Mesenchymal stem cell (in vitro differentiated cells and primary cell): ENCODE measurements around the gene FOXL3.

Experiments used
- DNase-seq: peaks from one replicate; pipeline ENCODE4 v3.0.0-alpha.2; 2013
- H2AFZ ChIP-seq: one replicate; pipeline ENCODE4 v1.6.1; 2013; ENCODE audit warnings: low read depth, mild to moderate bottlenecking, control low read depth, inconsistent platforms, low read length, moderate library complexity
- H2AK5ac ChIP-seq: 2 replicates; pipeline ENCODE4 v1.6.1; 2013; ENCODE audit warnings: low read length, moderate library complexity, mild to moderate bottlenecking, inconsistent platforms; ENCODE audit not compliant: severe bottlenecking
- H2BK120ac ChIP-seq: one replicate; pipeline ENCODE4 v1.6.1; 2013; ENCODE audit warnings: low read depth, mild to moderate bottlenecking, inconsistent platforms, low read length, moderate library complexity
- H2BK12ac ChIP-seq, 2 experiments: one replicate each; pipeline ENCODE4 v1.6.1; 2013; ENCODE audit warnings: inconsistent platforms in 2 of 2, low read length in 2 of 2, mild to moderate bottlenecking in 2 of 2, moderate library complexity in 2 of 2, control low read depth in 1 of 2
- H2BK15ac ChIP-seq: one replicate; pipeline ENCODE4 v1.6.1; 2013; ENCODE audit warnings: mild to moderate bottlenecking, low read depth, inconsistent platforms; ENCODE audit not compliant: poor library complexity, severe bottlenecking
- H2BK5ac ChIP-seq: 2 replicates; pipeline ENCODE4 v1.6.1; 2013; ENCODE audit warnings: low read depth, mild to moderate bottlenecking, low read length, control low read depth, inconsistent platforms; ENCODE audit not compliant: poor library complexity, severe bottlenecking
- H3K14ac ChIP-seq, 2 experiments: one replicate each; pipeline ENCODE4 v1.6.1; 2013; ENCODE audit warnings: inconsistent platforms in 2 of 2, low read length in 2 of 2, control low read depth in 1 of 2, mild to moderate bottlenecking in 1 of 2, moderate library complexity in 1 of 2
- H3K18ac ChIP-seq, 2 experiments: one replicate each; pipeline ENCODE4 v1.6.1; 2013; ENCODE audit warnings: inconsistent platforms in 2 of 2, low read length in 2 of 2, control low read depth in 1 of 2, low read depth in 1 of 2, mild to moderate bottlenecking in 1 of 2
- H3K23ac ChIP-seq, 2 experiments: one replicate each; pipeline ENCODE4 v1.6.1; 2013; ENCODE audit warnings: inconsistent platforms in 2 of 2, low read length in 2 of 2, mild to moderate bottlenecking in 2 of 2, moderate library complexity in 2 of 2, control low read depth in 1 of 2
- H3K27ac ChIP-seq: 2 replicates; pipeline ENCODE4 v1.5.1; 2013; ENCODE audit warnings: mild to moderate bottlenecking, moderate library complexity, low read length, control low read depth, inconsistent platforms; ENCODE audit not compliant: poor library complexity, severe bottlenecking
- H3K27me3 ChIP-seq, 2 experiments: 2 replicates each; pipeline versions ENCODE4 v1.6.1 to v1.7.0; 2013; ENCODE audit warnings: low read length in 2 of 2, mild to moderate bottlenecking in 2 of 2, moderate library complexity in 2 of 2, control low read depth in 1 of 2, inconsistent platforms in 1 of 2; ENCODE audit not compliant: control insufficient read depth in 1 of 2, insufficient read depth in 1 of 2
- H3K36me3 ChIP-seq, 2 experiments: 2 replicates each; pipeline versions ENCODE4 v1.6.1 to v1.7.0; 2013; ENCODE audit warnings: low read length in 2 of 2, control low read depth in 1 of 2, inconsistent platforms in 1 of 2, low read depth in 1 of 2, mild to moderate bottlenecking in 1 of 2; ENCODE audit not compliant: insufficient read depth in 2 of 2, control insufficient read depth in 1 of 2
- H3K4ac ChIP-seq, 2 experiments: one replicate each; pipeline ENCODE4 v1.6.1; 2013; ENCODE audit warnings: inconsistent platforms in 2 of 2, low read length in 2 of 2, mild to moderate bottlenecking in 2 of 2, moderate library complexity in 2 of 2, control low read depth in 1 of 2, low read depth in 1 of 2
- H3K4me1 ChIP-seq: 2 replicates; pipeline ENCODE4 v1.6.1; 2013; ENCODE audit warnings: low read depth, low read length, control low read depth; ENCODE audit not compliant: control insufficient read depth, insufficient read depth
- H3K4me2 ChIP-seq: 2 replicates; pipeline ENCODE4 v1.6.1; 2013; ENCODE audit warnings: low read length, mild to moderate bottlenecking, inconsistent platforms; ENCODE audit not compliant: poor library complexity, severe bottlenecking
- H3K4me3 ChIP-seq, 2 experiments: 2 replicates each; pipeline versions ENCODE4 v1.5.1 to v1.7.0; 2013; ENCODE audit warnings: low read length in 2 of 2, mild to moderate bottlenecking in 2 of 2, control low read depth in 1 of 2, low read depth in 1 of 2; ENCODE audit not compliant: insufficient read depth in 1 of 2
- H3K79me1 ChIP-seq: replicated peaks from 2 replicates; pipeline ENCODE4 v1.6.1; 2013; ENCODE audit warnings: mild to moderate bottlenecking, control low read depth, low read length, inconsistent platforms; ENCODE audit not compliant: poor library complexity, severe bottlenecking
- H3K9ac ChIP-seq: 2 replicates; pipeline ENCODE4 v1.7.0; 2013; ENCODE audit warnings: mild to moderate bottlenecking, low read length, moderate library complexity
- H3K9me3 ChIP-seq: 2 replicates; pipeline ENCODE4 v1.7.0; 2013; ENCODE audit warnings: mild to moderate bottlenecking, low read length; ENCODE audit not compliant: control insufficient read depth
- H4K8ac ChIP-seq: one replicate; pipeline ENCODE4 v1.6.1; 2013; ENCODE audit warnings: inconsistent platforms, mild to moderate bottlenecking, low read length, moderate library complexity
- H4K91ac ChIP-seq: one replicate; pipeline ENCODE4 v1.6.1; 2013; ENCODE audit warnings: mild to moderate bottlenecking, low read length, inconsistent platforms
- WGBS: methylation state at CpG from one replicate; pipeline ENCODE4 v1.1.7; 2013; ENCODE audit warnings: mixed read lengths; 5-methylcytosine and 5-hydroxymethylcytosine counted together

Gene FOXL3

GRCh38 chr7:326809-327232, 36.9 kb downstream of the FOXL3 start:
- H3K36me3 ChIP-seq = no peaks in the 10 kb centered on the region
- no peak overlapping the region for H2AFZ ChIP-seq
- H3K18ac ChIP-seq = no peak overlapping the region
- H4K8ac ChIP-seq = no peak overlapping the region
- H2BK12ac ChIP-seq = no peak overlapping the region
- H4K91ac ChIP-seq = no peak overlapping the region
- no peak overlapping the region for H3K9ac ChIP-seq
- no peak overlapping the region for H2BK15ac ChIP-seq
- H3K23ac ChIP-seq = no peak overlapping the region
- peaks cover 7% of the 10 kb centered on the region for H3K9me3 ChIP-seq
- DNase-seq = no peak
- no peaks in the 10 kb centered on the region for H3K79me1 ChIP-seq
- no peak overlapping the region for H2AK5ac ChIP-seq
- H2BK5ac ChIP-seq = no peak overlapping the region
- H3K4me3 ChIP-seq = no peak overlapping the region
- H3K4ac ChIP-seq = no peak overlapping the region
- no peak overlapping the region for H3K14ac ChIP-seq
- peak overlapping the region; percentile 71 for H3K27ac ChIP-seq
- peaks cover 11 to 88% of the 10 kb centered on the region in 2 experiments for H3K27me3 ChIP-seq
- no peak overlapping the region for H2BK120ac ChIP-seq
- peaks cover 27% of the 10 kb centered on the region for H3K4me1 ChIP-seq
- peak overlapping the region; percentile 43 for H3K4me2 ChIP-seq
- WGBS = 57% methylated on average over 6 of the region's 6 CpGs

GRCh38 chr7:327233-327931, 37.4 kb downstream of the FOXL3 start:
- Histone ChIP-seq H2BK12ac (no peak overlapping the region), H3K79me1 (no peaks in the 10 kb centered on the region), H4K91ac (no peak overlapping the region), H3K27ac (no peak overlapping the region), H3K4me1 (peaks cover 25% of the 10 kb centered on the region), H2BK5ac (no peak overlapping the region), H3K4me2 (no peak overlapping the region), H2BK15ac (no peak overlapping the region), H3K9me3 (peaks cover 7% of the 10 kb centered on the region), H3K4ac (no peak overlapping the region), H3K27me3 (peaks cover 15 to 90% of the 10 kb centered on the region in 2 experiments), H2BK120ac (no peak overlapping the region), H3K23ac (no peak overlapping the region), H2AK5ac (peak overlapping the region; percentile 1), H4K8ac (no peak overlapping the region), H2AFZ (no peak overlapping the region), H3K14ac (no peak overlapping the region), H3K18ac (no peak overlapping the region), H3K4me3 (no peak overlapping the region), H3K36me3 (no peaks in the 10 kb centered on the region), H3K9ac (no peak overlapping the region)
- 90% methylated on average over 29 of the region's 29 CpGs for WGBS
- DNase-seq = no peak

GRCh38 chr7:327991-328702, 38.2 kb downstream of the FOXL3 start:
- Histone ChIP-seq H2BK15ac (no peak overlapping the region), H2AK5ac (peak overlapping the region; percentile 1), H3K4me1 (peaks cover 31% of the 10 kb centered on the region), H2BK12ac (no peak overlapping the region), H3K36me3 (no peaks in the 10 kb centered on the region), H3K79me1 (no peaks in the 10 kb centered on the region), H3K23ac (no peak overlapping the region), H3K27me3 (peaks cover 15 to 88% of the 10 kb centered on the region in 2 experiments), H3K4me3 (no peak overlapping the region), H3K18ac (no peak overlapping the region), H2BK5ac (no peak overlapping the region), H4K8ac (no peak overlapping the region), H3K27ac (no peak overlapping the region), H2BK120ac (no peak overlapping the region), H4K91ac (no peak overlapping the region), H3K4me2 (no peak overlapping the region), H3K9me3 (peaks cover 7% of the 10 kb centered on the region), H3K9ac (no peak overlapping the region), H3K14ac (no peak overlapping the region), H2AFZ (no peak overlapping the region), H3K4ac (no peak overlapping the region)
- DNase-seq = no peak
- 84% methylated on average over 22 of the region's 22 CpGs for WGBS

DNA sequence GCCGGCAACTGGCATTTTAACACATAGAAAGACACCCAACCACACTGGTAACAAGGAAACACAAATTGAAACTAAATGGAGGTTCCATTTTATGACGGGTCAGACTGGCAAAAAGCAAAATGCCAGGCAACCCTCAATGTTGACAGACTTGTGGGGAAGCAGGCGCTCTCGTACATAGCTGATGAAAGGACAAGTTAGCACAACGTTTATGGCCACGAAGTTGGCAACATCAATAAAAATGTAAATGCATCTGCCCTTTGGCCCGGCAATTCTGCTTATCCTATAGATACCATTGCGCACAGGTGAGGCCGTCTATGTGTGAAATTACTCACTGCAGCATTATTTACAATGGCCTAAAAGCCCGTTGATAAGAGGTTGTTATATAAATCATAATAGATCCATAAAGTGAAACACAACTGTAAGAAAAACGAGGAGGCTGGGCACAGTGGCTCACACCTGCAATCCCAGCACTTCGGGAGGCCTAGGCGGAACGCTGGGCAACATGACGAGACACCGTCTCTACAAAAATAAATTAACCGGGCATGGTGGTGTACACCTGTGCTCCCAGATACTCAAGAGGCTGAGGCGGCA, 39.8 kb downstream of the FOXL3 start:
- 91% methylated on average over 15 of the region's 18 CpGs for WGBS

More for the DNA sequence above, 39.8 kb downstream of the FOXL3 start:
- no peak overlapping the region for H3K23ac ChIP-seq
- no peak overlapping the region for H2BK5ac ChIP-seq
- H3K4me1 ChIP-seq = peaks cover 34% of the 10 kb centered on the region
- no peak overlapping the region for H2BK15ac ChIP-seq
- no peak for DNase-seq
- no peak overlapping the region for H2BK120ac ChIP-seq
- H3K4me2 ChIP-seq = no peak overlapping the region
- no peaks in the 10 kb centered on the region for H3K36me3 ChIP-seq
- no peak overlapping the region for H3K9ac ChIP-seq
- peaks cover 7% of the 10 kb centered on the region for H3K9me3 ChIP-seq
- no peak overlapping the region for H3K4me3 ChIP-seq
- no peaks in the 10 kb centered on the region for H3K79me1 ChIP-seq
- no peak overlapping the region for H2BK12ac ChIP-seq
- no peak overlapping the region for H3K14ac ChIP-seq
- peaks cover 15 to 74% of the 10 kb centered on the region in 2 experiments for H3K27me3 ChIP-seq
- no peak overlapping the region for H3K18ac ChIP-seq
- no peak overlapping the region for H4K91ac ChIP-seq
- no peak overlapping the region for H3K4ac ChIP-seq
- no peak overlapping the region for H2AFZ ChIP-seq
- H2AK5ac ChIP-seq = no peak overlapping the region
- H4K8ac ChIP-seq = no peak overlapping the region
- no peak overlapping the region for H3K27ac ChIP-seq
